Measurements from ENCODE around the gene RIOK1.

DNA sequence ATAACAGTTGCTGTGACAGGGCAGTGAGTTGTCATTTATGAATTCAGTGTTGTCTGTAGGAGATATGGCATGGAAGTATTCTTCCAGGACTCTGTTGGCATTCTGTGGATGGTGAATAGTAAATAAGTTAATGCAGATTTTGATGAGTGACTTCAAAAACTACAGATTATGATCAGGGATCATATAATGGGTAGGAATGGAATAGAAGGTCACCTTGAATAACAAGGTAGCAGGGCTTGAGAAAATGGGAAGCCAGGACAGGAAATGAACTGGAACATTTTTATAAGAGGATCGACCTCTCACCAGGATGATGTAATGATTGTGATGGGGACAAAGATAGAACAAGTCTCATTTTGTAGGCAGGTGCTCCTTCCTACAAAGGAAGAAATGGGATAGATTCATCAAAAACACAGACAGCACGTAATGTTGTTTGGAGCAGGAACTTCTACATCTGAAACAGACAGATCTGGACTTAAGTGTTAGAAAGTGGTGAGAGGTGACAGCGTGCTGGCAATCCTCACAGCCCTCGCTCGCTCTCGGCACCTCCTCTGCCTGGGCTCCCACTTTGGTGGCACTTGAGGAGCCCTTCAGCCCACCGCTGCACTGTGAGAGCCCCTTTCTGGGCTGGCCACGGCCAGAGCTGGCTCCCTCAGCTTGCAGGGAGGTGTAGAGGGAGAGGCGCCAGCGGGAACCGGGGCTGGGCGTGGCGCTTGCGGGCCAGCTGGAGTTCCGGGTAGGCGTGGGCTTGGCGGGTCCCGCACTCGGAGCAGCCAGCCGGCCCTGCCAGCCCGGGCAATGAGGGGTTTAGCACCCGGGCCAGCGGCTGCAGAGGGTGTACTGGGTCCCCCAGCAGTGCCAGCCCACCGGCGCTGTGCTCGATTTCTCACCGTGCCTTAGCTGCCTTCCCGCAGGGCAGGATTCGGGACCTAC is 45.8 kb upstream of the RIOK1 start:
- no peak for TF ChIP-seq CTCF (IDR thresholded peaks at IDR 0.05; ENCODE audit: insufficient read depth, low read depth, low read length)
- TF ChIP-seq EZH2 (IDR thresholded peaks at IDR 0.05; ENCODE audit: insufficient read depth, low read length): no peak
